Suprapubic skin (tissue), 4 donors: Measurements from ENCODE around the gene KIF21B.

Experiments used
- POLR2A ChIP-seq, 2 donors: fragments of 450-650 bp; IDR thresholded peaks; one replicate each; pipeline ENCODE4 v1.6.1; 2017; ENCODE audit warnings: antibody characterized with exemption in 2 of 2, mild to moderate bottlenecking in 2 of 2, moderate library complexity in 2 of 2
- POLR2AphosphoS5 ChIP-seq, 3 donors: sonication (generic); formaldehyde crosslinking; IDR thresholded peaks; one replicate each; pipeline ENCODE4 v1.6.1; 2017; ENCODE audit warnings: antibody characterized with exemption in 3 of 3
- TF ChIP-seq, protein P1 (sequence below), 2 donors: fragments of 200-600 bp in 1 of 2; fragments of 450-650 bp in 1 of 2; sonication (generic) in 1 of 2; IDR thresholded peaks; one replicate each; pipeline ENCODE4 v1.5.1; 2016 to 2019; ENCODE audit warnings: antibody characterized with exemption in 2 of 2, mild to moderate bottlenecking in 1 of 2, moderate library complexity in 1 of 2

DNA sequence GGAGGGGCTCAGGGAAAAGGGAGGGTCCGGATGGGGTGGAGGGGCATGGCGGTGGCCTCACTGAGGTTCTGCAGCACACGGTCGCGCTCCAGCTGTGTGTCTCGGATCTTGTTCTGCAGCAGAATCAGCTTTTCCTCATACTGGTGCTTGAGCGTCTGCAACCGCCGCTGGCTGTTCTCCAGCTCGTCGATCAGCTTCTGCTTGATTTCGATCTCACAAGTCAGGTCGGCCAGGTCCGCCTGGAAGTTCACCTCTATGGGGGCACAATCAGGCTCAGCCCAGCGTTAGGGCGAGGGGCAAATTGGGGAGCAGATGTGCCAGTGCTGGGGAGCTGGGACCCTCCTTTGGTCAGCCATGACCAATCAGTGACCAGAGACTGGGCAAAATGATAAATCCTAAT lies 25.2 kb downstream of the KIF21B start:
- TF ChIP-seq, protein P1, sequence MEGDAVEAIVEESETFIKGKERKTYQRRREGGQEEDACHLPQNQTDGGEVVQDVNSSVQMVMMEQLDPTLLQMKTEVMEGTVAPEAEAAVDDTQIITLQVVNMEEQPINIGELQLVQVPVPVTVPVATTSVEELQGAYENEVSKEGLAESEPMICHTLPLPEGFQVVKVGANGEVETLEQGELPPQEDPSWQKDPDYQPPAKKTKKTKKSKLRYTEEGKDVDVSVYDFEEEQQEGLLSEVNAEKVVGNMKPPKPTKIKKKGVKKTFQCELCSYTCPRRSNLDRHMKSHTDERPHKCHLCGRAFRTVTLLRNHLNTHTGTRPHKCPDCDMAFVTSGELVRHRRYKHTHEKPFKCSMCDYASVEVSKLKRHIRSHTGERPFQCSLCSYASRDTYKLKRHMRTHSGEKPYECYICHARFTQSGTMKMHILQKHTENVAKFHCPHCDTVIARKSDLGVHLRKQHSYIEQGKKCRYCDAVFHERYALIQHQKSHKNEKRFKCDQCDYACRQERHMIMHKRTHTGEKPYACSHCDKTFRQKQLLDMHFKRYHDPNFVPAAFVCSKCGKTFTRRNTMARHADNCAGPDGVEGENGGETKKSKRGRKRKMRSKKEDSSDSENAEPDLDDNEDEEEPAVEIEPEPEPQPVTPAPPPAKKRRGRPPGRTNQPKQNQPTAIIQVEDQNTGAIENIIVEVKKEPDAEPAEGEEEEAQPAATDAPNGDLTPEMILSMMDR (IDR thresholded peaks at IDR 0.05): no peak
- TF ChIP-seq POLR2AphosphoS5 (IDR thresholded peaks at IDR 0.05) (no peak), POLR2A (IDR thresholded peaks at IDR 0.05) (no peak)
